HG03565 (cell line): ENCODE results near the gene ANGPT4.
"Not testable (repeated sequence)": the region's sequence is repeated elsewhere in the genome, so short reads cannot be mapped to it uniquely, and the experiment has no call there.

Experiments
- ATAC-seq: cut with Tn5 transposase; IDR thresholded peaks from one replicate; pipeline ENCODE4 v1.9.1; 2021; ENCODE audit warnings: mild to moderate bottlenecking, moderate library complexity; ENCODE audit not compliant: unreplicated experiment

Gene ANGPT4

DNA sequence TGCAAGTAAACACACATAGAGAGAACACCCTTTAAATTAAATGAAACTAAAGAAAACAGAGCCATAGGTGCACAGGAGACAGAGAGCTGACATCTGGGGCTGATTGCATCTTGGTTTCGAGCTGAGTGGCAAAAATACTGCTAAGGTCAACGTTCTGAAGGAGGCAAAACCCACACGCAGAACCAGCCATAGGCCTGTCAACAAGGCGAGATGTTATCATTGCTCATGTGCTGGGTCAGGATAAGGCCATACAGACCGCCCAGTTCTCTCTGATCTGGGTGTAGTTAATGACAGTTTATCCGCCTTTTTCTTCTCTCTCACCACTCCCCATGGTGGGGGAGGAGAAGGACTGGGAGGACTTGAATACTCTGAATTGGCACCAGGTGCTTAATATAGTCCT is 87.1 kb downstream of the ANGPT4 start:
- no peak for ATAC-seq

DNA sequence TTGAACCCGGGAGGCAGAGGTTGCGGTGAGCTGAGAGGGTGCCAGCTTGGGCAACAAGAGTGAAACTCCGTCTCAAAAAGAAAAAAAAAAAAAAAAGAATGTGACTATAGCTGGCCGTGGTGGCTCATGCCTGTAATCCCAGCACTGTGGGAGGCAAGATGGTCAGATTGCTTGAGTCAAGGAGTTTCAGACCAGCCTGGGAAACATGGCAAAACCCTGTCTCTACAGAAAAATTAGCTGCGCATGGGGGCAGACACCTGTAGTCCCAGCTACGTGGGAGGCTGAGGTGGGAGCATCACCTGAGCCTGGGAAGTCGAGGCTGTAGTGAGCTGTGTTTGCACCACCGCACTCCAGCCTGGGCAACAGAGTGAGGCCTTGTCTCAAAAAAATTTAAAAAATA is 88.2 kb downstream of the ANGPT4 start:
- not testable (repeated sequence) for ATAC-seq

DNA sequence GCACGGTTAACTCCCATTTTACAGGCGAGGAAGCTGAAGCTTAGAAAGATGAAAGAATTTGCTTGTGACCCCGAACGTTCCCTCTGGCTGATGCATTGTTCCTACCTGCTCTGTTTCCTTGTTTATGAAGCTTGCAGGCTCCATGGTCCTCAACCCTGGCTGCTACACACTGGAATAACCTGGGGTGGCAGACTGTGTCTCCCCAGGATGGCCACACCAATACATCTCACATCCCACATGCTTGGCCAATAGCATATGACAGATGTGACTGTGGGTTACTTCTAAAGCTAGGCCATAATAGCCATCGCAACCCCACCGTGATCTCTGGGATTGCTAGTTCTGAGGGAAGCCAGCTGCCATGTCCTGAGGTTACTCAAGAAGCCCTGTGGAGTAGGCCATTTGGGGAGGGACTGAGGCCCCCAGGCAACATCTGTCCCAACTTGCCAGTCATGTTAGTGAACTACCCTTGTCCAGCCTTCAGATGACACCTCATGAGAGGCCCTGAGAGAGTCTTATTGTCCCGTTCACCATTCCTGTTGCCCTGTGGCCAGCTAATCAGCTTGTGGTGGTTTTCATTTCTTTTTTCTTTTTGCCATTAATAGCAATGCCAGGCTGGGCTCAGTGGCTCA is 89.3 kb downstream of the ANGPT4 start:
- no peak for ATAC-seq

DNA sequence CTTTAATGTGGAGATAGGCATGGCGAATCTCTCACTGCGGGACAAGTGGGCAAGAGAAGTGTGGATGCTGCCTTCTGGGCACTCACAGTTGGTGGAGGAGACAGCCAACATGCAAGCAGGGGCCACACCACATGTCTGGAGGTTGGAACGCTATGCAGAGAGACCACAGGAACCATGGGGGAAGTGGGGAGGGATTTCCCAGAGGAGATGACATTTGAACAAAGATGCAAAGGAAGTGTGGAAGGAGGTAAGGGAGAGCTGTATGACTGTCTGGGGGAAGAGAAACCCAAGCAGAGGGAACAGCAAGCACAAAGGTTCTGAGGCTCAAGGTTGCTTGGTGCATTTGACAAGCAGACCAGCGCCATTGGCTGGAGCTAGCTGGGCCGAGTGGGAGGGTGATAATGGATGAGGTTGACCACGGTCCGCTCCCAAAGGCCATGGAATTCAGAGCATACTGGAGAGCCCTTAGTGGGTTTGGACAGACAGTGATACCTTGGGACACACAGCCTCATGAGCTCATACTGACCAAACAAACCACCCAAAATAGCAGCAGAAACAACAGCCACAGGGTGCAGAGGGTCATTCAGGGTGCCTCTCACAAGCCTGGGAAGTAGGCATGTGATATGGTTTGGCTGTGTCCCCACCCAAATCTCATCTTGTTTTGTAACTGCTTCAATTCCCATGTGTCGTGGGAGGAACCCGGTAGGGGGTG is 90.3 kb downstream of the ANGPT4 start:
- no peak for ATAC-seq

DNA sequence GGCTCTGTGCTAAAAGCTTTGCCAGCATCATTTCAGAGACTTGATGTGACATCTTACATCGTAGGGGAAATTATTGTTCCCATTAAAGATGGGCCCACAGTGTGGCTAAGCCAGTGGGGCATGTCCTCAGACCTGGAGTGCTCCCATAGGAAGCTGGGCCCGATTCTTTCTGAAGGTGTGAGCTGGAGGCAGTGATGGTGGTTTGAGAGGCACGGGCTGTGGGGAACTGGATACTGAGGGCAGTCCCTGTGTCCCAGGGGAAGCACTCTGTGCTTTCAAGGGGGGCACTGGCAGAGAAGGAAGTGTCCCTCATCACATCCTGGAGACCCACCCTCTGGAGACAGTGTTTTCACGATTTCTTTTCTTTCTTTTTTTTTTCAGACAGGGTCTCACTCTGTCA is 91.2 kb downstream of the ANGPT4 start:
- ATAC-seq: no peak

DNA sequence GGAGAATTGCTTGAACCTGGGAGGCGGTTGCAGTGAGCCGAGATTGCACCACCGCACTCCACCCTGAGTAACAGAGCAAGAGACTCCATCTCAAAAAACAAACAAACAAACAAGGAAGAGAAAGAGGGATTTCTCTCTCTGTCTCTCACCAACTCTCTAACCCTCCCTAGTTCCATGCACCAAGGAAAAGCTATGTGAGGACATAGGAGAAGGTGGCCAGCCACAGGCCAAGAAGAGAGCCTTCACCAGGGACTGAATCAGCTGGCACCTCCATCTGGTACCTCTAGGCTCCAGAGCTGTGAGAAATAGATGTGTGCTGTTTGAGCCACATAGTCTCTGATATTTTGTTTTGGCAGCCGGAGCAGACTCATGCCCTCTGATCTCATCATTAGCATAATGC is 91.6 kb downstream of the ANGPT4 start:
- ATAC-seq: no peak

DNA sequence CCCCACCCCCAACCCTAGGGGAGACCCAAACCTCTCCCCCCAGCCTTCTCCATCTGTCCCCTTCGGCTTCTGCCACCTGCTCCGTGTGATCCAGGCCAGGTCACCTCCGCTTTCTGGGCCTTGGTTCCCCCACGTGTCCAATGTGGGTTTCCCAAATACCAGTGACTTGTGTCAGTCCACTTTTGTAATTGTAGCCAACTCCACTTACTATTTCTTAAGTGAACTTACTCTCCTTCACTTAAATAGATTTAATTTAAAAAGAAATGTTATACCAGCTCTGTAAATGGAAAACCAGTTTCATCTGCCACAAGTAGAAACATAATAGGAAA is 92.6 kb downstream of the ANGPT4 start:
- no peak for ATAC-seq

DNA sequence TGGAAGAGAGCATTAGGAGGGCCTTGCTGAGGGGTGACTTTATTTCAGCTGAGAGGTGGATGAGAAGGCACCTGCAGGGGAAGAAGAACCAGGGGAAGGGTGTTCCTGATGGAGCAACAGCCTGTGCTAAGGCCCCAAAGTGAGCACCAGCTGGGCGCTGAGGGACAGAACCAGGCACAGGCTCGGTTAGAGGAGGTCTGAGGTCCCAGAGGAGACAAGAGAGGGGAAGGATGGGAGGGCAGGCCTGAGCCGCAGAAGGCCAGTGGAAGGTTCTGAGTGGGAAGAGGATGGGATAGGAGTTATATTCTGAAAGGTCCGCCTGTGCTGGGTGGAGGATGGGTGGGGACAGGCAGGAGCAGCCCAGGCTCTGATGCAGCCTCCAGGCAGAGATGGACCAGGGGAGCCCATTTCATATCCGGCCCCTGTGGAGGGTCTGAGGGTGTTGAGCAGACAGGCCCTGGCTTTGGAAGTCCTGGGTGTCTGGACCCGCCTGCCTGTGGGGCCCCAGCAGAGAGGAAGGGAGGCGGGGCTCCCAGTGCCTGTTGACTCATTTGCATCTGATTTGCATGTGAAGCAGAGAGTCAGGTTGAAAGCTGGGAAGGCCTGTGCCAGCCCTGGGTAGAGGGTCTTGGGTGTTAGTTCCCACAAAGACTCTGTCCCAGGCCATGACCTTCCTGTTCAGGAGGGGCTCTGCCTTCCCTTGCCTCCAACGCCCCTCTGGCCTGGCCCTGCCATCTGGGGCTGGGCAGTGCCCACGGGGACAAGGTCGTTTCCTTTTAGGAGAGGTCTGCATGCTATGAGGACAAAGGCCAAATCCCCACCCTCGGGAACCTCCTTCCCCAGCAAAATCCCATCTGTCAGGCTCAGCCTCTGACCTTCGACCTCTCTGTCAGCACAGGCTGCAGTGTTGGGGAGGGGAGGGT is 93.2 kb downstream of the ANGPT4 start:
- ATAC-seq: no peak

DNA sequence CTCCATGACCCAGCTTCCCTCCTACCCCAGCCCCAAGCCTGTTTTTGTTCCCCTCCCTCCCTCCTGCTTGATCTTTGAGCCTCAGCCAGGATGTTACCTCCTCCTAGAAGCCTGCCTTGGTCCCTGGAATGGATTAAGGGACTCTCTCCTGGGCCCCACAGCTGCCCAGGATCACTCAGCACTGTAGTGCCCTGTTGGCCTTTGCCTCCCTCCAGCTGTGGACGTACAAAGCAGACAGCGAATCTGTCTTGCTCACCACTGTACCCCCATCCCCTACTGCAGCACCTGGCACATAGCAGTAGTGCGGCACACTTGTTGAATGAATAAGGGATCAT is 94.4 kb downstream of the ANGPT4 start:
- no peak for ATAC-seq

DNA sequence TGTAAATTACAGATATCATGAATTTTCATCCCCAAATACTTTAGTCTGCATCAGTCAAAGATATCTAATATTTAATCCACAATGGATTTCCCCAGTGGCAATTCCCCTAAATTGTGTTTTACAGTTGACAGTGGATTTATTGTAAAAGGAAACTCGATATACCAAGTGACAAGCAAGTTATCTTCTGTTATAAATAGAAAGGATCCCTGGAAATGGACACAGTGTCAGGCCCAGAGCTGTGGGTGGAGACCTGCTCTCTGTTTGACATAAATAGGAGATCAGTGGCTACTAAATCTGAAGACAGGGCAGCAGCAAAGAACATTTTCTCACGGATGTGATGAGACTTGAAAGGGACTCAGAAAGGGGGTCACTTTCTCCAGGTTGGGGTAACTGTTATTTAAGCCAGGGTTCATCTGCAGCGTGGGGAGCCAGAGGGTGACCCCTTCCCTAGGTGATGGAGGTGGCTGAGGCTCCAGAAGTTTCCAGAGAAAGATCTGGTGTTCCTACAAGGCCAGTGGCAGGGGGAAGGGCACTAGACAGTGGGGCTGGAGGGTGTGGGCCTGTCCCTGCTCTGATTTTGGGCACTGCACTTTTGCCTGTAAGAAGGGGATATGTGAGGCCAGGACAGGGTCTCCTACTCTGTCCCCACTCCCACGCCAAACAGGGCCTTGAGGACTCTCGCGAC is 94.9 kb downstream of the ANGPT4 start:
- ATAC-seq: no peak

DNA sequence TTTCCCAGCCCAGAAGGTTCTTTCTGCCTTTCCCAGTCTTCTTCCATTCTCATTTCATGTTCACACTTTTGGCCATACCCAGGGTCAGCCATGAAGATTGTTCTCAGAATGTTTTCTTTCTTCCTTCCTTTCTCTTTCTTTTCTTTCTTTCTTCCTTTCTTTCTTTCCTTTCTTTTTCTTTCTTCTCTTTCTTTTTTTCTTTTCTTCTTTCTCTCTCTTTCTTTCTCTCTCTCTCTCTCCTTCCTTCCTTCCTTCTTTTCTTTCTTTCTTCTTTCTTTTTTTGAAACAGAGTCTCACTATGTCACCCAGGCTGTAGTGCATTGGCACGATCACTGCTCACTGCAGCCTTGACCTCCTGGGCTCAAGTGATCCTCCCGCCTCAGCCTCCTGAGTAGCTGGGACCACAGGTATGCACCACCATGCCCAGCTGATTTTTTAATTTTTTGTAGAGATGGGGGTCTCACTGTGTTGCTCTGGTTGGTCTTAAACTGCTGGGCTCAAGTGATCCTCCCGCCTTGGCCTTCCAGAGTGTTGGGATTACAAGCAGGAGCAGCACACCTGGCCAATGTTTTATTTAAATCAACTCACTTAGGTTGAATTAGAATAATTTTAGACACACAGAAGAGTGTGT is 95.7 kb downstream of the ANGPT4 start:
- no peak for ATAC-seq
